SK-N-MC (cell line): ENCODE measurements around the gene PCDHGA11.

Experiments used
- EZH2 ChIP-seq: fragments of 200-600 bp; sonication (generic); IDR thresholded peaks from one replicate; pipeline ENCODE4 v1.6.1; 2017; ENCODE audit warnings: antibody characterized with exemption
- FOXP2 ChIP-seq: optimal IDR thresholded peaks from 2 replicates; pipeline ENCODE3; 2011; ENCODE audit warnings: mild to moderate bottlenecking, moderate library complexity; ENCODE audit not compliant: insufficient read depth; ENCODE audit errors: extremely low read length, control extremely low read depth

DNA sequence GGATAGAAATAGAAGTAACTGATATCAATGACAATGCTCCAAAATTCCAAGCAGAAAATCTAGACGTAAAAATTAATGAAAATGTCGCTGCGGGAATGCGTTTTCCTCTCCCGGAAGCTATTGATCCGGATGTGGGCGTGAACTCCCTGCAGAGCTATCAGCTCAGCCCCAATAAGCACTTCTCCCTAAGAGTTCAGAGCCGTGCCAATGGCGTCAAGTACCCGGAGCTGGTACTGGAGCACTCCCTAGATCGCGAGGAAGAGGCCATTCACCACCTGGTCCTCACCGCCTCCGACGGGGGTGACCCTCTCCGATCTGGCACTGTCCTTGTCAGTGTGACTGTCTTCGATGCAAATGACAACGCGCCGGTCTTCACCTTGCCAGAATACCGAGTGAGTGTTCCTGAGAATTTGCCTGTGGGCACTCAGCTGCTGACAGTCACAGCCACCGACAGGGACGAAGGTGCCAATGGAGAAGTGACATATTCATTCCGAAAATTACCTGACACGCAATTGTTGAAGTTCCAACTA, 7.2 kb upstream of the PCDHGA11 start:
- no peak for TF ChIP-seq FOXP2
- TF ChIP-seq EZH2 = no peak
